Measurements from ENCODE around the gene PILRA. TPM values are rescaled to one million over a fixed set of nuclear protein-coding genes. Genes with fewer than 3 reads are reported as not detected.

PILRA gene
- total RNA-seq, 2 donors from 2014 or later, result 2.1 to 12.8 TPM

DNA sequence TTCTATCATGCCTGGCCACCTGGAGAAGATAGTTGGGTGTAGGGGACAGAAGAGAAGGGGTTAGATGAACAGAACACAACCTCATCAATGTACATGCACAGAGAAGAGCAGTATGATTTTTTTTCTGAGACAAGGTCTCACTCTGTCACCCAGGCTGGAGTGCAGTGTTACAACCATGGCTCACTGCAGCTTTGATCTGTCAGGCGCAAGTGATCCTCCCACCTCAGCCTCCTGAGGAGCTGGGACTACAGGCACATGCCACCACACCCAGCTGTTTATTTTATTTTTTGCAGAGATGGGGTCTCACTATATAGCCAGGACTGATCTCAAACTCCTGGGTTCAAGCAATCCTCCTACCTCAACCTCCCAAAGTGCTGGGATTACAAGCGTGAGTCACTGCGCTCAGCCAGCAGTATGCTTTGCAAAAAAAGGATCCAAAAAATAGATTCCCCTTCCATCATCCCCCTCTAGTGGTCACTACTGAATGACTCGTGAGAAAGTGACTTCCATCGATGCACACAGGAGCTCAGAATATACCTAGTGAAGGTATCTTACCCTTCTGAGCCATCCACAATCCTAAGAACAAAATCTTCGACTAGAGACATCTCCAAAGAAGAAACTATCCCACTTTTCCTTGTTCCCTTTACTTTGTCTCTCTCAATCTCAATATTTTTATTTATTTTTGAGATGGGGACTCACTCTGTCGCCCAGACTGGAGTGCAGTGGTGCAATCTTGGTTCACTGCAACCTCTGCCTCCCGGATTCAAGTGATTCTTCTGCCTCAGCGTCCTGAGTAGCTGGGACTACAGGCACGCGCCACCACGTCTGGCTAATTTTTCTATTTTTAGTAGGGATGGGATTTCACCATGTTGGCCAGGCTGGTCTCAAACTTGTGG is 34.2 kb downstream of the PILRA start:
- Mint-ChIP-seq H3K27ac (no peak overlapping the region), H3K9me3 (no peaks in the 10 kb centered on the region), H3K4me1 (peaks cover 5% of the 10 kb centered on the region), H3K36me3 (ENCODE audit: low read depth) (no peaks in the 10 kb centered on the region), H3K4me3 (no peak overlapping the region), H3K27me3 (ENCODE audit: insufficient read depth) (peaks cover 18% of the 10 kb centered on the region)
- Histone ChIP-seq H3K36me3 (ENCODE audit: control insufficient read depth, insufficient read depth, low read length) (no peaks in the 10 kb centered on the region), H3K27me3 (ENCODE audit: control insufficient read depth, insufficient read depth, low read length, poor library complexity, severe bottlenecking) (peaks cover 25% of the 10 kb centered on the region), H3K9ac (ENCODE audit: extremely low read depth, low read length, poor library complexity, severe bottlenecking) (no peak overlapping the region), H3K27ac (ENCODE audit: low read depth, low read length) (no peak overlapping the region), H3K4me3 (ENCODE audit: low read length) (no peak overlapping the region), H3K4me1 (ENCODE audit: control insufficient read depth, insufficient read depth, low read length) (no peaks in the 10 kb centered on the region), H3K9me3 (ENCODE audit: control insufficient read depth, low read length) (no peaks in the 10 kb centered on the region)
- 60 to 67% methylated on average over 10 to 12 of the region's 12 CpGs for WGBS, 2 experiments (ENCODE audit: insufficient coverage in 1 of 2, insufficient read length in 1 of 2)
- TF ChIP-seq, protein P1, sequence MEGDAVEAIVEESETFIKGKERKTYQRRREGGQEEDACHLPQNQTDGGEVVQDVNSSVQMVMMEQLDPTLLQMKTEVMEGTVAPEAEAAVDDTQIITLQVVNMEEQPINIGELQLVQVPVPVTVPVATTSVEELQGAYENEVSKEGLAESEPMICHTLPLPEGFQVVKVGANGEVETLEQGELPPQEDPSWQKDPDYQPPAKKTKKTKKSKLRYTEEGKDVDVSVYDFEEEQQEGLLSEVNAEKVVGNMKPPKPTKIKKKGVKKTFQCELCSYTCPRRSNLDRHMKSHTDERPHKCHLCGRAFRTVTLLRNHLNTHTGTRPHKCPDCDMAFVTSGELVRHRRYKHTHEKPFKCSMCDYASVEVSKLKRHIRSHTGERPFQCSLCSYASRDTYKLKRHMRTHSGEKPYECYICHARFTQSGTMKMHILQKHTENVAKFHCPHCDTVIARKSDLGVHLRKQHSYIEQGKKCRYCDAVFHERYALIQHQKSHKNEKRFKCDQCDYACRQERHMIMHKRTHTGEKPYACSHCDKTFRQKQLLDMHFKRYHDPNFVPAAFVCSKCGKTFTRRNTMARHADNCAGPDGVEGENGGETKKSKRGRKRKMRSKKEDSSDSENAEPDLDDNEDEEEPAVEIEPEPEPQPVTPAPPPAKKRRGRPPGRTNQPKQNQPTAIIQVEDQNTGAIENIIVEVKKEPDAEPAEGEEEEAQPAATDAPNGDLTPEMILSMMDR (conservative IDR thresholded peaks at IDR 0.05), result peak; percentile 84
- peak; percentile 69 for DNase-seq

- Mint-ChIP-seq H3K9me3 (no peaks in the 10 kb centered on the region), H3K27me3 (ENCODE audit: insufficient read depth) (peaks cover 7% of the 10 kb centered on the region), H3K27ac (no peak overlapping the region), H3K4me1 (peaks cover 5% of the 10 kb centered on the region), H3K36me3 (ENCODE audit: low read depth) (no peaks in the 10 kb centered on the region), H3K4me3 (no peak overlapping the region)
- Histone ChIP-seq H3K27ac (ENCODE audit: low read depth, low read length) (no peak overlapping the region), H3K27me3 (ENCODE audit: control insufficient read depth, insufficient read depth, low read length, poor library complexity, severe bottlenecking) (peaks cover 25% of the 10 kb centered on the region), H3K4me3 (ENCODE audit: low read length) (no peak overlapping the region), H3K9me3 (ENCODE audit: control insufficient read depth, low read length) (no peaks in the 10 kb centered on the region), H3K9ac (ENCODE audit: extremely low read depth, low read length, poor library complexity, severe bottlenecking) (no peak overlapping the region), H3K36me3 (ENCODE audit: control insufficient read depth, insufficient read depth, low read length) (no peaks in the 10 kb centered on the region), H3K4me1 (ENCODE audit: control insufficient read depth, insufficient read depth, low read length) (no peaks in the 10 kb centered on the region)
- TF ChIP-seq, protein P1 (conservative IDR thresholded peaks at IDR 0.05), result no peak
- no peak for DNase-seq
- 83 to 87% methylated on average over 5 to 6 of the region's 6 CpGs for WGBS, 2 experiments (ENCODE audit: insufficient coverage in 1 of 2, insufficient read length in 1 of 2)
Measured at GRCh38 chr7:100411101-100411500, 37.8 kb downstream of the PILRA start.

GRCh38 chr7:100413346-100413745 is 40.1 kb downstream of the PILRA start:
- no peaks in the 10 kb centered on the region for H3K9me3 Mint-ChIP-seq
- DNase-seq, result no peak
- Histone ChIP-seq H3K36me3 (ENCODE audit: control insufficient read depth, insufficient read depth, low read length) (no peaks in the 10 kb centered on the region), H3K9ac (ENCODE audit: extremely low read depth, low read length, poor library complexity, severe bottlenecking) (no peak overlapping the region), H3K4me1 (ENCODE audit: control insufficient read depth, insufficient read depth, low read length) (no peaks in the 10 kb centered on the region), H3K27me3 (ENCODE audit: control insufficient read depth, insufficient read depth, low read length, poor library complexity, severe bottlenecking) (peaks cover 25% of the 10 kb centered on the region), H3K27ac (ENCODE audit: low read depth, low read length) (no peak overlapping the region), H3K9me3 (ENCODE audit: control insufficient read depth, low read length) (no peaks in the 10 kb centered on the region), H3K4me3 (ENCODE audit: low read length) (no peak overlapping the region)
- H3K36me3 Mint-ChIP-seq (ENCODE audit: low read depth), result no peaks in the 10 kb centered on the region
- no peaks in the 10 kb centered on the region for H3K4me1 Mint-ChIP-seq
- H3K27ac Mint-ChIP-seq, result no peak overlapping the region
- peaks cover 5% of the 10 kb centered on the region for H3K27me3 Mint-ChIP-seq (ENCODE audit: insufficient read depth)
- H3K4me3 Mint-ChIP-seq, result no peak overlapping the region
- TF ChIP-seq, protein P1 (conservative IDR thresholded peaks at IDR 0.05), result no peak
